ENCODE results near the gene KRTAP5-1.
"Not testable (repeated sequence)": the region's sequence is repeated elsewhere in the genome, so short reads cannot be mapped to it uniquely, and the experiment has no call there.

Gene KRTAP5-1

DNA sequence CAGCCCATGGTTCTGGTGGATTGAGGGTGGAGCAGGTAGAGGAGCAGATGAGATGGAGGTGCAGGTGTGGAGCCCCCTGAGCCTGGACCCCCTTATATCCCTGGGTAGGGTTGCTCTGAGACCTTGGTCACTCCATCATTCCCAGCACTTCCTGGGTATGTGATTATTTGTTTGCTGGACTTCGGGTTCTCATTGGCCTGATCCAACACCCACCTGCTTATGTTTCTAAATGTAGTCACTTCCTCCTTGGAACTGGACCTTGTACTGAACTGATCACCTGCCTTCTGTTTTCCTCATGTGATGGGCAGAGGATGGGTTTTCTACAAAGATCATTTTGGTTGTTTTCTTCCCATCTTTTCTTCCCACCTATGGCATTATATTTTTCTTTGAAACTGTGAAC is 37.0 kb upstream of the KRTAP5-1 start, which contains the start of gene KRTAP5-4:
KRTAP5-4 (minus strand) TSS at position 53 of the 400 bp plus-strand sequence; CDS start at position 8, 45 bp downstream.
- Histone ChIP-seq H3K4me1 (ENCODE audit: control insufficient read depth, insufficient read depth, low read length) (no peaks in the 10 kb centered on the region), H3K27ac (ENCODE audit: low read length) (no peak within 1 kb of the TSS), H3K27me3 (ENCODE audit: control insufficient read depth in 1 of 2, insufficient read depth in 2 of 2, low read length in 2 of 2) (peaks cover 0 to 5% of the 10 kb centered on the region in 2 donors), H3K9ac (ENCODE audit: low read length in 2 of 2) (no peak within 1 kb of the TSS), H3K9me3 (ENCODE audit: control insufficient read depth in 2 of 2, low read length in 2 of 2) (no peaks in the 10 kb centered on the region), H3K4me3 (ENCODE audit: low read length in 2 of 2) (no peak within 1 kb of the TSS), H3K36me3 (ENCODE audit: control insufficient read depth in 2 of 2, insufficient read depth in 2 of 2, low read length in 2 of 2) (no peaks in the 10 kb centered on the region)

DNA sequence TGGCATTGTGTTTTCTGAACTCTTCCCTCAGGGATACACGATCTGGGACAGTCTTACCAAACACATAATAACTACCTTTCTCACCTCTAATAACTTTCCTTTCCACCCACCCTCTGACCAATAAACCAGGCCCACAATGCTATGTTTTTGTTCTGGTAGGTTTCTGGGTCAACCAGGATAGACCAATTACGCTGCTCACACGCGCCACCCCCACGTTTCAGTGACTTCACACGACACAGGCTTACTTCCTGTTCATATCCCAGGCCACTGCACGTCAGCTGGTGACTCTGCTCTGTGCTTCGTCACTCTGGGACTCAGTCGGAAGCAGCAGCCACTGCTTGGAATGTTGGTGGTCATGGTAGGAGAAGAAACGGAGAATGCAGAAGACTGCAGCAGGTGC is 34.4 kb upstream of the KRTAP5-1 start:
- H3K36me3 ChIP-seq (ENCODE audit: control insufficient read depth in 2 of 2, insufficient read depth in 2 of 2, low read length in 2 of 2): no peaks in the 10 kb centered on the region
- H3K4me3 ChIP-seq (ENCODE audit: low read length in 2 of 2): no peak overlapping the region
- no peaks in the 10 kb centered on the region for H3K4me1 ChIP-seq (ENCODE audit: control insufficient read depth, insufficient read depth, low read length)
- no peaks in the 10 kb centered on the region for H3K9me3 ChIP-seq (ENCODE audit: control insufficient read depth in 2 of 2, low read length in 2 of 2)
- no peak overlapping the region for H3K9ac ChIP-seq (ENCODE audit: low read length in 2 of 2)
- peaks cover 7 to 15% of the 10 kb centered on the region in 2 donors for H3K27me3 ChIP-seq (ENCODE audit: control insufficient read depth in 1 of 2, insufficient read depth in 2 of 2, low read length in 2 of 2)
- no peak overlapping the region for H3K27ac ChIP-seq (ENCODE audit: low read length)

DNA sequence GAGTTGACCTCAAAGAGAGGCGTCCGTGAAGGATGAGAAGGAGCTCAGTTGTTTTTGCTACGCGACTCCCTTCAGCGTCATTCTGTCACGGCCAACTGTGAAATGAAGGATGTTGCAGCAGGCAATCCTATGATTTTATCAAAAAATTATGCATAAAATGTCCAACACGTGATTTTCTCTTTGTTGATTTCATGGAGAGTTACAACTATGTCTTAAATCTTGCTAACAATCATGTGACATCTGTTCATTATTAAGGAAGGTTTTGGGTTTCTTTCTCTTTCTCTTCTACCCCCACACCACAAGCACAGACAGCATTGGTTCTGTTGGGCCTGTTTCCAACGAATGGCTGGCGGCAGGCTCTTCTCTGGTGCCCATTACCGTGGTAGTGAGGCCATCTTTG is 33.1 kb upstream of the KRTAP5-1 start:
- Histone ChIP-seq H3K4me3 (ENCODE audit: low read length in 2 of 2) (no peak overlapping the region), H3K27ac (ENCODE audit: low read length) (no peak overlapping the region), H3K27me3 (ENCODE audit: control insufficient read depth in 1 of 2, insufficient read depth in 2 of 2, low read length in 2 of 2) (peaks cover 7 to 15% of the 10 kb centered on the region in 2 donors), H3K9me3 (ENCODE audit: control insufficient read depth in 2 of 2, low read length in 2 of 2) (no peaks in the 10 kb centered on the region), H3K9ac (ENCODE audit: low read length in 2 of 2) (no peak overlapping the region), H3K4me1 (ENCODE audit: control insufficient read depth, insufficient read depth, low read length) (no peaks in the 10 kb centered on the region), H3K36me3 (ENCODE audit: control insufficient read depth in 2 of 2, insufficient read depth in 2 of 2, low read length in 2 of 2) (no peaks in the 10 kb centered on the region)

DNA sequence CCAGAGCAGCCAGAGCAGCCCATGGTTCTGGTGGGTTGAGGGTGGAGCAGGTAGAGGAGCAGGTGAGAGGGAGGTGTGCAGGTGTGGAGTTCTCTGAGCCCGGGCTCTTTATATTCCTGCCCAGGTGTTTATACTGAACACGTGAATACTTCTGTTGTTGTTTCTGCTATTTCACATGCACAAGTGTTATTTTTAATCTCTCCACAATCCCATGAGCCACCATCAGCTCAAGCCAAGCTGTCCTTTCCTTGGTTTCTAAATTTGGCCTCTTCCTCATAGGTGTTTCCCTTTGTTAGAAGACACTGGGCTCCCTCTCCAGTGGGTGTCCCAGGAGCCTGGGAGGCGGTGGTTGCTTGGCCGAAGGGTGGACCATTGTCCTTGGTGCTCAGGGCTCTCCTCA is 23.3 kb upstream of the KRTAP5-1 start, which contains the start of gene KRTAP5-3:
KRTAP5-3 (minus strand) TSS at position 101 of the 400 bp plus-strand sequence; CDS start at position 23, 78 bp downstream.
- Histone ChIP-seq H3K4me3 (ENCODE audit: low read length in 2 of 2) (no peak within 1 kb of the TSS), H3K27ac (ENCODE audit: low read length) (no peak within 1 kb of the TSS), H3K36me3 (ENCODE audit: control insufficient read depth in 2 of 2, insufficient read depth in 2 of 2, low read length in 2 of 2) (no peaks in the 10 kb centered on the region), H3K9me3 (ENCODE audit: control insufficient read depth in 2 of 2, low read length in 2 of 2) (no peaks in the 10 kb centered on the region), H3K9ac (ENCODE audit: low read length in 2 of 2) (no peak within 1 kb of the TSS), H3K4me1 (ENCODE audit: control insufficient read depth, insufficient read depth, low read length) (peaks cover 3% of the 10 kb centered on the region), H3K27me3 (ENCODE audit: control insufficient read depth in 1 of 2, insufficient read depth in 2 of 2, low read length in 2 of 2) (peaks cover 7 to 26% of the 10 kb centered on the region in 2 donors)

DNA sequence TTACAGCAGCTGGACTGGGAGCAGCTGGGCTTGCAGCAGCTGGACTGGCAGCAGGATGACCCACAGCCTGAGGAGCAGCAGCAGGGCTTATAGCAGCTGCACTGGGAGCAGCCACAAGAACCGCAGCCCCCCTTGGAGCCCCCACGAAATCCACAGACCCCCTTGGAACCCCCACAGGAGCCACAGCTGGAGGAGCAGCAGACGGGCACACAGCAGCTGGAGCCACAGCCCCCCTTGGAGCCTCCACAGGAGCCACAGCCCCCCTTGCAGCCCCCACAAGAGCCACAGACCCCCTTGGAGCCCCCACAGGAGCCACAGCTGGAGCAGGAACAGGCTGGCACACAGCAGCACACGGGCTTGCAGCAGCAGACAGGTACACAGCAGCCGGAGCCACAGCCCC is 22.8 kb upstream of the KRTAP5-1 start:
- H3K27me3 ChIP-seq (ENCODE audit: control insufficient read depth in 1 of 2, insufficient read depth in 2 of 2, low read length in 2 of 2): peaks cover 7 to 26% of the 10 kb centered on the region in 2 donors
- H3K4me1 ChIP-seq (ENCODE audit: control insufficient read depth, insufficient read depth, low read length); H3K9me3 ChIP-seq (ENCODE audit: control insufficient read depth in 2 of 2, low read length in 2 of 2); H3K36me3 ChIP-seq (ENCODE audit: control insufficient read depth in 2 of 2, insufficient read depth in 2 of 2, low read length in 2 of 2); H3K9ac ChIP-seq (ENCODE audit: low read length in 2 of 2); H3K27ac ChIP-seq (ENCODE audit: low read length); H3K4me3 ChIP-seq (ENCODE audit: low read length in 2 of 2): not testable (repeated sequence)

DNA sequence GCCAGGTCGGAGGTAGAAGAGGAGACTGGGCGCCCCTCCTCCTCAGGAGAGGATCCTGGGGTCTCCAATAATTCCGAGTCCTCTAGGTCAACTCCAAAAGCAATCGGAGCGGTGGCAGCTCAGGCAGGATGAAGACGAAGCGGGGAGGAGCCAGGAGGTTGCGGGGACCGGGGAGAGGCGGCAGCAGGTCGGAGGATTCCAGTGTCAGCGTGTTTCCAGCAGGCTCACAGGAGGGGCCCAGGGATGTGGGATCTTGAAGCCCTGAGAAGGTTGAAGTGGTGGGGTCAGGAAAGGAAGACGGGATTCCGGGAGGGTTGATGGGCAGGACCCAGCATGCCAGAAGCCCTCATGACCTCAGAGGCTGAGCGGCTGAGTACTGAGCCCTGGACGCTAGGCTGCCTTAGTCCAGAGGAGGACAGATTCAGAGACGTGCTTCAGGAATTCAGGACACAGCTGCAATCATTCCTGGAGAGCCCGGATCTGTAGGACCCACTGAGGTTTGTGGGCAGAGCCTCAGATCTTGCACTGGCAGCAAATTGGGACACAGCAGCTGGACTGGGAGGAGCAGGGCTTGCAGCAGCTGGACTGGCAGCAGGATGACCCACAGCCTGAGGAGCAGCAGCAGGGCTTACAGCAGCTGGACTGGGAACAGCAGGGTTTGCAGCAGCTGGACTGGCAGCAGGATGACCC is 22.2 kb upstream of the KRTAP5-1 start:
- not testable (repeated sequence) for H3K27ac ChIP-seq (ENCODE audit: low read length); H3K9me3 ChIP-seq (ENCODE audit: control insufficient read depth in 2 of 2, low read length in 2 of 2); H3K36me3 ChIP-seq (ENCODE audit: control insufficient read depth in 2 of 2, insufficient read depth in 2 of 2, low read length in 2 of 2); H3K4me1 ChIP-seq (ENCODE audit: control insufficient read depth, insufficient read depth, low read length); H3K9ac ChIP-seq (ENCODE audit: low read length in 2 of 2); H3K4me3 ChIP-seq (ENCODE audit: low read length in 2 of 2)
- H3K27me3 ChIP-seq (ENCODE audit: control insufficient read depth in 1 of 2, insufficient read depth in 2 of 2, low read length in 2 of 2): peaks cover 7 to 26% of the 10 kb centered on the region in 2 donors

DNA sequence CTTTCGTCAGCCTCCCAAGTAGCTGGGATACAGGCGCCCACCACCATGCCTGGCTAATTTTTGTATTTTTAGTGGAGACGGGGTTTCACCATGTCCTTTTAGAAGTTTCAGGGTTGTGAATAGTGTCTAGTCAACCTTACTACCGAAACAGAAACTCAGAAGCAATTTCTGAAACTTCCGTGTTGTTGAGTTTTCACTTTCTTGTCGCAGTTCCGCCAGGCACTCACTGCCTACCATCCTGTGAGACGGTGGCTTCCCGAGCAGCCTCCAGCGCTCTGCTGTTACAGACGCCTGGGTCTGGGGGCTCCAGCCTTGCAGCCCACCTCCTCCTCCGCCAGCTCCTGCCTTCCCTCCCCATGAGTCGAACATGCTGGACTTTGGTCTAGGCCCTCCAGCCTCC is 20.8 kb upstream of the KRTAP5-1 start:
- not testable (repeated sequence) for H3K27ac ChIP-seq (ENCODE audit: low read length); H3K9me3 ChIP-seq (ENCODE audit: control insufficient read depth in 2 of 2, low read length in 2 of 2); H3K36me3 ChIP-seq (ENCODE audit: control insufficient read depth in 2 of 2, insufficient read depth in 2 of 2, low read length in 2 of 2); H3K4me3 ChIP-seq (ENCODE audit: low read length in 2 of 2); H3K4me1 ChIP-seq (ENCODE audit: control insufficient read depth, insufficient read depth, low read length); H3K9ac ChIP-seq (ENCODE audit: low read length in 2 of 2)
- H3K27me3 ChIP-seq (ENCODE audit: control insufficient read depth in 1 of 2, insufficient read depth in 2 of 2, low read length in 2 of 2): peaks cover 7 to 26% of the 10 kb centered on the region in 2 donors

DNA sequence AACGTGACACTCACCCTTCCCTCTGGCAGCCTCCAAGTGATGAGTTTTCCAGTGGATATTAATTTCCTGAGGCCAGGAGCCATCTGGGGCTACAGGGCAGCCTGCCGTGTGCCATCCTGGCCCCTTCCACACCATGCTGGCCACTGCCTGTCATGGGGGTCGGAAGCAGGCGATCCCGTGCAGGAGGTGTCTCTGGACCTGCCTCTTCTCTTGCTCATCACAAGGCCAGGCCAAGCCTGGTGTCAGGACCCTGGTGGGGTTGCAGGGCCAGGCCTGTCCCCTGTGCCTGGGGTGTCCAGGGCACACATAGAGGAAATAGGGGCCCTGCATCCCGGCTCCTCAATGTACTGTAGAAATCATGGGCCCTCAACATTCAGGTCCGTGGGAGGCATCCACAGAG is 19.6 kb upstream of the KRTAP5-1 start:
- Histone ChIP-seq H3K9me3 (ENCODE audit: control insufficient read depth in 2 of 2, low read length in 2 of 2) (no peaks in the 10 kb centered on the region), H3K4me1 (ENCODE audit: control insufficient read depth, insufficient read depth, low read length) (peaks cover 3% of the 10 kb centered on the region), H3K27me3 (ENCODE audit: control insufficient read depth in 1 of 2, insufficient read depth in 2 of 2, low read length in 2 of 2) (peaks cover 7 to 28% of the 10 kb centered on the region in 2 donors), H3K9ac (ENCODE audit: low read length in 2 of 2) (no peak overlapping the region), H3K36me3 (ENCODE audit: control insufficient read depth in 2 of 2, insufficient read depth in 2 of 2, low read length in 2 of 2) (no peaks in the 10 kb centered on the region), H3K4me3 (ENCODE audit: low read length in 2 of 2) (no peak overlapping the region), H3K27ac (ENCODE audit: low read length) (no peak overlapping the region)

DNA sequence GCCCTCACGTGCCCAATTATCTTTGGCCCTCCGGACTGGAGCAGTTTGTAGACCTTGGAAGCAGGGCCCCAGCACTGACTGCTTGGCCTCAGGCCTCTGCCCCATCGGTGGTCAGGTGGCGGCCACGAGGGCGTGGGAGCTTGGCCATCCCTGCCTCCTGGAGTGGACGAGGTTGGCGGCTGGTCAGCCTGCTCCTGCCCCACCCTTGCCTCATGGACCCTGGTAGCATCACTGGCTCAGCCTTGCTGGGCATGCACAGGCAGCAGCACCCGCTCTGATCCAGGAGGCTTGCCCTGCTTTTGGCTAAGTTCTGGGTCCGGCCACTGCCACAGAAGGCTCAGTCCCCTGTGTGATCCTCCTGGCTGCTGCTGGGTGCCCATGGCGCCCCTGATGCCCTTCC is 19.1 kb upstream of the KRTAP5-1 start:
- peaks cover 3% of the 10 kb centered on the region for H3K4me1 ChIP-seq (ENCODE audit: control insufficient read depth, insufficient read depth, low read length)
- no peak overlapping the region for H3K27ac ChIP-seq (ENCODE audit: low read length)
- H3K27me3 ChIP-seq (ENCODE audit: control insufficient read depth in 1 of 2, insufficient read depth in 2 of 2, low read length in 2 of 2): peaks cover 7 to 28% of the 10 kb centered on the region in 2 donors
- H3K9me3 ChIP-seq (ENCODE audit: control insufficient read depth in 2 of 2, low read length in 2 of 2): no peaks in the 10 kb centered on the region
- H3K9ac ChIP-seq (ENCODE audit: low read length in 2 of 2): no peak overlapping the region
- H3K36me3 ChIP-seq (ENCODE audit: control insufficient read depth in 2 of 2, insufficient read depth in 2 of 2, low read length in 2 of 2): no peaks in the 10 kb centered on the region
- no peak overlapping the region for H3K4me3 ChIP-seq (ENCODE audit: low read length in 2 of 2)

DNA sequence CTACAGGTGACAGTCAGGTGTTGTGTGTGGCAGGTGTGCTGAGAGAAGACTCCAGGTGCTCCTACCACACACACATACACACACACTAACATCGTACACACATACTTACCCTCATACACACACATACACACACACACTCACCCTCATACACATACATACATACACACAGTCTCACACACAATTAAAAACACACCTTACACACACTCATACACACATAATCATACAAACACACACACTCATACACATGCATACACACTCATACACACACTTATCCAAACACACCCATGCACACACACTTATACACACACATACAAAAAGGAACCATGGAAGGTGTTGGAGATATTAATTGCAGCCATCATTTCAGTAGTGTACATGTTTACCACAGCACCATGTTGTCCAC is 18.5 kb upstream of the KRTAP5-1 start:
- Histone ChIP-seq H3K4me3 (ENCODE audit: low read length in 2 of 2) (no peak overlapping the region), H3K27ac (ENCODE audit: low read length) (no peak overlapping the region), H3K4me1 (ENCODE audit: control insufficient read depth, insufficient read depth, low read length) (peaks cover 3% of the 10 kb centered on the region), H3K27me3 (ENCODE audit: control insufficient read depth in 1 of 2, insufficient read depth in 2 of 2, low read length in 2 of 2) (peaks cover 7 to 26% of the 10 kb centered on the region in 2 donors), H3K36me3 (ENCODE audit: control insufficient read depth in 2 of 2, insufficient read depth in 2 of 2, low read length in 2 of 2) (no peaks in the 10 kb centered on the region), H3K9me3 (ENCODE audit: control insufficient read depth in 2 of 2, low read length in 2 of 2) (no peaks in the 10 kb centered on the region), H3K9ac (ENCODE audit: low read length in 2 of 2) (no peak overlapping the region)

DNA sequence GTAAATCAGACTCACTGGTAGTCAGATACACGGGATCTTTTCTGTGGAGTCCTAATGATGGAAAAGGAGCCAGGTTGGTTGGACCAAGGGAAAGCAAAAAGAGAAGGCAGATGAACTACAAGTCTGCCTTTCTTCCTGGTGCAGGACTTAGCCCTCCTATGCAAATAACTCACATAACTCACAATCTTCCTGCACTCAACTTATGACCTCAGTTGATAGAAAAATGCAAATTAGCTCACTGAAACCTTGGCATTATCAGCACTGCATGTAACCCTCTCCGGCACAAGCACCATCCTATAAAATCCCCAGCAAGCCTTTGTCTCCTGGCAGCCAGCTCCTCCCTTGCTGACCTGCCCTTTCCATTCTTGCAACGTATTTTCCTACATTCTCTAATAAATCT is 16.6 kb upstream of the KRTAP5-1 start:
- peaks cover 10 to 20% of the 10 kb centered on the region in 2 donors for H3K27me3 ChIP-seq (ENCODE audit: control insufficient read depth in 1 of 2, insufficient read depth in 2 of 2, low read length in 2 of 2)
- H3K9ac ChIP-seq (ENCODE audit: low read length in 2 of 2); H3K27ac ChIP-seq (ENCODE audit: low read length); H3K4me1 ChIP-seq (ENCODE audit: control insufficient read depth, insufficient read depth, low read length); H3K9me3 ChIP-seq (ENCODE audit: control insufficient read depth in 2 of 2, low read length in 2 of 2); H3K4me3 ChIP-seq (ENCODE audit: low read length in 2 of 2); H3K36me3 ChIP-seq (ENCODE audit: control insufficient read depth in 2 of 2, insufficient read depth in 2 of 2, low read length in 2 of 2): not testable (repeated sequence)
